C4-2B (cell line): ENCODE measurements around the gene EDN3.

Experiments used
- CTCF ChIP-seq: fragments of 450-650 bp; conservative IDR thresholded peaks from 2 replicates; pipeline ENCODE4 v1.5.1; 2017; ENCODE audit warnings: mild to moderate bottlenecking
- ZFX ChIP-seq: fragments of 450-650 bp; IDR thresholded peaks from 2 replicates; pipeline ENCODE4 v1.6.1; 2017

GRCh38 chr20:59322585-59323454, 22.4 kb downstream of the EDN3 start:
- TF ChIP-seq CTCF (no peak), ZFX (no peak)
